NCI-H2171 treated with DMSO at 0.1 percent for 48 hours (cell line): ENCODE results near the gene NAPA.

Source experiments
- DNase-seq: peaks from one replicate; lab custom pipeline; 2025; lab: John Stamatoyannopoulos, UW

The NAPA gene

DNA sequence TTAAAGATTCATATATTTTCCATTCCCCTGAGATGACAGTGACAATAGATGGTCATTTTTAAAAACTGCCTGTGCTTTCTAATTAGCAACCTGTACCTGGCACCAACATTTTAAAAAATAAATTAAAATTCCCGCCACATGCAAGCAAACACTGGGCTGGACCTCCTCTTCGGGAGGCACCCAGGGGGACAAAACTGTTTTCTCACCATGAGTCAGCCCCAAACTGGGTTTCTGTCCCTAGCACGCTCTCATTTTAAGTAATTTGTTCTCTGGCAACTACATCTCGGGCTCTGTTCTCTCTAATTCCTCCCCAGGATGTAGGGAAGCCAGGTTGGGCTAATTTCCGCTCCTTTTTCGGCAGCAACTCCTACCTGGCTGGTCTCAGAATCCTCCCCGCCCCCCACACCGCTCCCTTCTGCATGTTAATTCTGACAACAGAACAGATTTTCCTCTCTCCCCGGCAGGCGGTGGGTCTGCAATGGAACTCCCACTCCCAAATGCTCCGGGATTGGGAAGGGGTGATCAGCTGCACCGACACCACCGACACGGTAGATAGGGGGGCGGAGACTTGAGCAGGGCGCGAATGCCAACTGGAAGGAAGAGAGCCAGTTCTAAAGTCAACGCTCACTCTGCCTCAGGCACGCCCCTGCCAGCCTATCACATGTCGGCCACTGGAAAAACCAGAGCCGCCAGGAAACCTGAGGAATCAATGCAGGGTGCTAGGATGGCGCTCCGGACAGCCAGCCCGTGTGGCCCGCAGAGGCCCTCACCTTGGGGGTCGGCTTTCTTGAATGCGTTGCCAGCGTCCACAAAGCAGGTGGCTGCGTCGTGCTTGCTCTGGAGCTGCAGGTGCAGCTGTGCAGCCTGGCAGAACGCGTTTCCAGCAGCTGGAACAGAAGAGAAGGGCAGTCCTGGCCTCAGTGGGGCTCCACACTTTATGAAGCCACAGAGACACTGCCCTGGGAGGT is 14.7 kb downstream of the NAPA start:
- DNase-seq, result no peak

GRCh38 chr19:47499371-47499770 is 15.5 kb downstream of the NAPA start:
- no peak for DNase-seq

GRCh38 chr19:47498561-47498960 is 16.3 kb downstream of the NAPA start:
- no peak for DNase-seq

DNA sequence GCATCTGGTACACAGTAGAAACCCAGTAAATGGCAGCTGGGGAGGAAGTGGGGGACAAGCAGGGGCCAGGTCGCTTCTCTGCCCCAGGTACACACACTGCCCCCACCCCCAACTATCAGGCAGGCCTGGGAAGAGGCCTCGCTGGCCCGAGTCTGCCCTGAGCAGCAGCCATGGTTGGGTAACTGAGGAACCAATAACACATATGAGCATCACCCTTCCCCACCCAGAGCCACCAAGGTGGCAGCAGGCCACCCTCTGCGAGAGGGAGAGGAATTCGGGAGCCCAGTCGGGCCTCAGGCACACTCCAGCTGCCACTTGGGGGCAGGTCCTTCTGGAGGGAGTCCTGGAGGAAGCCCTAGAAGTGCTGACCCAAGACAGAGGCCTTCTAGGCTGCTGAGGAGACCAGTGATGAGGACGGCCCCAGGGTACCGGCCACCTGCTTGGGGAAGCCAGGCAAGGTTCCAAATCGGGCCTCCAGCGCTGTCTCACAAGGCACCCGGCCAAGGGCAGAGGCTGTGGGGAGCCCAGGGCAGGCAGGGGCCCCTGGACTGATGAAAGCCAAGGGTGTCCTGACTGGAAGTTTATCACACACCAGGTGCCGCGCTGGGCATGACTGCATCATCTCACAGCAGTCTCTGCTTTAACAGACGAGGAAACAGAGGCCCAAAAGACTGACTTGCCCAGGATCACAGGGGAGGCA is 16.9 kb downstream of the NAPA start:
- DNase-seq, result no peak

DNA sequence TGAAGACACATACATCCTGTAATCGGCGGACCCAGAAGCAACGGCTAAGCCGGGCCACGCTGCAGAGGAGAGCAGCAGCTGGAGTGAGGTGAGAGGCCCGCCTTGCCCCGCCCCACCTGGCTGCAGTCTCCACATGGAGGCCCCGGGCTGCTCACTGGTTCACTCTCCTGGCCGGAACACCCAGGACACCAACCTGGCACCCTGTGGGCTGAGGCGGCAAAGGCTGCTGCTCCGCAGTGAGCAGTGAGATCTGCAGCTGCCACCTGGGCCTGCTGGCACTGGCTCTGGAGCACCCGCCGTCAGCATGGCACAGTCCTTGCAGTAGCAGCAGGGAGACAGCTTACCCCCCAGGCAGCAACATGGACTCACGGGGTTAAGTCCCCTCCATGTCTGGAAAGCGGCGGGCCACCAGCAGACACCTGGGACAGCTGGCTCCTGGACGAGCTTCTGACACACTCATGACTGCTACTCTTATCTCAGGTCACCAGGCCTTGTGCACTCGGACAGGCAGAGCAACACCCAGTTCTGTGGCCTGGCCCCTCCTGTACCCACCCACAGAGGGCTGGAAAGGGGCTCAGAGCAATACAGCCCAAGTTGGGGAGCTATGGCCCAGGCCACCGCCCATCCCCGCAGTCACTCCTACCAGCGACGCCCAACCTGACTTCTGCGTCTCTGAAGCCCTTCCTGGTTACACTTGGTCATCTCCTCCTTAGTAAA is 17.7 kb downstream of the NAPA start:
- DNase-seq, result peak; percentile 69

DNA sequence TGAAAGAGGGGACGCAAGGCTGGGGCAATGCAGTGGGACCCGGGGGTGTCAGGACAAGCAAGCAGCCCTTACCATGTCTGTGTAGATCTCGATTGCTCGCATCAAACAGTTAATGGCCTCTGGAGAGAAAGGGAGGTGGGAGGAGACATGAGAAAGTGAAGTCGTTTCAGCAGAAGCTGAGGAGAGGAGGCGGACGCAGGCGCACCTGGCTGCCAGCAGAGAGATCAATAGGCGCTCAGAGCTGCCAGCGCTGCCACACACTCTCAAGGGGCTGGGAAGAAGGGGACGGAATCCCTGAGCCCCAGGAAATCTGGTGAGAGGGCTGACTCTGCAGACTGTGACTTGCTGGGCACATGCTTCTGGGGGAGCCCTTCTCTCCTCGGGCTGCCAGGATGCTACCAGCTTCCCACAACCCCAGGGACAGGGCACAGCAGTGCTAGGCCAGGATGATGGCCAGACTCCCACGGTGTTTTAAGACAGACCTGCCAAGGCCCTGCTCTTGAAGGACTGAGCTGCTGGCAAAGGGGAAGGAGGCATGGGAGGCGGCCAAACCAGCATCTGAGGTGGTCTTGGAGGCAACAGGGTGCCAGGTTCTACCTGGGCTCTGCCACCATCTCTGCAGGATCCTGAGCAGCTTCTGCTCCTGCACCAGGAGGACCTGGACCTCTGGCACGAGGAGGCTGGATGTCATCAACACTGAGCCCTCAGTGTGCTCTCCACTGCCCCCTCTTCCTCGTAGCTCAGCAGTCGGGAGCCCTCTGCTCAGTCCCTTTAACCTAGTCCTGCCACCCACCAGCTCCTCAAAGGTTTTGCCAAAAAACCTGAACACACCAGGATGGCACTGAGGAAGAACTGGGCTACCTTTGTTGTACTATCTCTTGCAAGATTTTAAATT is 19.1 kb downstream of the NAPA start:
- peak; percentile 88 for DNase-seq

- peak; percentile 96 for DNase-seq
These were observed 20.1 kb downstream of the NAPA start for GRCh38 chr19:47494729-47495128.

GRCh38 chr19:47494211-47494547 is 20.7 kb downstream of the NAPA start:
- DNase-seq, result no peak

- no peak for DNase-seq
These were observed 21.3 kb downstream of the NAPA start for GRCh38 chr19:47493378-47494210.

DNA sequence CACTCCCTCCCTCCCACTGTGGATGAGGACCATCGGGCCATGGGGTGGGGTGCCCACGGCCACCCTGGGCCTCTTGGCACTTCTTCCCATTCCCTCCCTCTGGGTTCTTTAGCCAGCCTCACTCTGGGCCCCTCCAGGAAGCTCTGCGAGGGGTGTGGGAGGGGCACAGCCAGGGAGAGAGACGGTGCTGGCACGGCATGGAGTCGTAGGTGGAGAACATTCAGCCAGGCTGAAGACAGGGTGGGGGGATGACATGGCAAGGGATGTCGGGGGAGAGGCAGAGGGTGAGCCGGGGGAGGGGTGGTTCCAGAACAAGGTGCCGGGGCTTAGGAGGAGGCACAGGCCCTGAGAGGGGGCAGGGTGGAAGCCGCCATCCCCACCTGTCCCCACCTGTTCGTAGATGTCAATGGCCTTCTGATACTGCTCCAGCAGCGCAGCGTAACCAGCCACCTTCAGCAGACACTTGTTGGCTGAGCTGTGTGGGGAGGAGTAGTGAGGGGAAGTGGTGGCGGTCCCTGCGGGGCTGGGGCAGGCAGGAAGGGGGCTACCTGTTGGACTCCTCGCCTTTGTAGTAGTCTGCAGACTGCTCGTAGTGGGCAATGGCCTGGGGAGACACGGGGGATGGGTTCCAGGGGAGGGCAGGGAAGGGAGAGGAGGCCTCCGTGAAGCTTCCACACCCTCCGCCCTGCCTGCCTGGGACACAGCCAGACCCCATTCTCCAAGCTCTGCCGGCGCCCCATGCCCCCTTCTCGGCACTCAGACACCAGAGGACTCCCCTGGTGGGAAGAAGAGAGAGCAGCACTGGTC is 22.1 kb downstream of the NAPA start:
- no peak for DNase-seq

- no peak for DNase-seq
These were observed 22.7 kb downstream of the NAPA start for GRCh38 chr19:47492137-47492533.

DNA sequence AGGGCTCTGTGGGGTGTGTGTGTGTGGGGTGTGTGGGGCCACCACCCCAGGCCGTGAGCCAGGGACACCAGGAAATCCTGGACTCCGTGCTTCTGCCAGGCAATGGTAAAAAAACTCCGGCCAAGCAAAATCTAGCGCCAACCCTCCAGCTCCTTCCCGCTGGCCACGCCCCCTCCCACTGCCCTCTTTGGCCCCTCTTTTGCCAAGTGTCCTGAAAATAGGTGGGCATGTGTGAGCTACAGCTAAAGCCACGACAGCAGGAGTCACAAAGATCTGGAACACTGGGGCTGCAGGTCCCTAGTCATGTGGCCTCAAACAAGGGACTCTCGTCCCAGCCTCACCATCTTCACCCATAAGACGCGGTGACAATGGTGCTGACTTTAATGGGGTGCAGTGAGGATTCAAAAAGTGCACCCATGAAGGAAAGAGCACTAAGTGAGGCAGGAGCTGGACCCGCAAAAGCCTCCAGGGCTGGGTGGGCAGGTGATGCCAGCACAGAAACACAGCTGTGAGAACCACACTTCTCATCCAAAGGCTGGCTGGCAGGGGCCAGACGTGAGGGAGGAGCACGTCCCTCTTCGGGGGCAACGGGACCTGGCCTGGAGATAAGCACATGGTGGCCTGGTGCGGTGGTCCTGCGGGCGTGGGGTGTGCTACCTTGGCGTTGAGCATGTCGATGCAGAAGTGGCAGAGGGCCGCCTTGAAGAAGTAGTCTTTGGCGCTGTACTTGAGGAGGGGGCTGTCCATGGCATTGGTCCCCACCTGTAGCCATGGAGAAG is 23.3 kb downstream of the NAPA start:
- no peak for DNase-seq

DNA sequence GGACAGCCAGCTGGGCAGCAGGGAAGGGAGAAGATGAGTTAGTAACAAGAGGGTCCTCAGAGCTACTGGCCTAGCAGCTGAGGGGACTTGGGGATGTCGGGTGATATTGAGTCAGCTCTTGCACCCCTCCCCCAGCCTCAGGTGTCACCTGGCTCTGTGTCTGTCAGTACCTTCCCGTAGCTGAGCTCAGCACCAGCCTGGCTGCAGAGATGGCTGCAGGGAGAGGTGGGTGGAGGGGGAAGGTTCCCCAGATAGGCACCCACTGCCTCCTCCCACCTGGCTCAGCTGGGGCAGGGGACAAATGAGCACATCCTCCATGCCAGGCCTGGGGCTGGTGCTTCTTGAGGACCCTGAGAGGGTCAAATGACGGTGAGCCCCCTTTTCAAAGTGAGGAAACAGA is 24.0 kb downstream of the NAPA start:
- DNase-seq, result no peak

- no peak for DNase-seq
These were observed 24.8 kb downstream of the NAPA start for GRCh38 chr19:47490031-47490430.

- DNase-seq, result no peak
These were observed 25.6 kb downstream of the NAPA start for GRCh38 chr19:47489072-47489914.

DNA sequence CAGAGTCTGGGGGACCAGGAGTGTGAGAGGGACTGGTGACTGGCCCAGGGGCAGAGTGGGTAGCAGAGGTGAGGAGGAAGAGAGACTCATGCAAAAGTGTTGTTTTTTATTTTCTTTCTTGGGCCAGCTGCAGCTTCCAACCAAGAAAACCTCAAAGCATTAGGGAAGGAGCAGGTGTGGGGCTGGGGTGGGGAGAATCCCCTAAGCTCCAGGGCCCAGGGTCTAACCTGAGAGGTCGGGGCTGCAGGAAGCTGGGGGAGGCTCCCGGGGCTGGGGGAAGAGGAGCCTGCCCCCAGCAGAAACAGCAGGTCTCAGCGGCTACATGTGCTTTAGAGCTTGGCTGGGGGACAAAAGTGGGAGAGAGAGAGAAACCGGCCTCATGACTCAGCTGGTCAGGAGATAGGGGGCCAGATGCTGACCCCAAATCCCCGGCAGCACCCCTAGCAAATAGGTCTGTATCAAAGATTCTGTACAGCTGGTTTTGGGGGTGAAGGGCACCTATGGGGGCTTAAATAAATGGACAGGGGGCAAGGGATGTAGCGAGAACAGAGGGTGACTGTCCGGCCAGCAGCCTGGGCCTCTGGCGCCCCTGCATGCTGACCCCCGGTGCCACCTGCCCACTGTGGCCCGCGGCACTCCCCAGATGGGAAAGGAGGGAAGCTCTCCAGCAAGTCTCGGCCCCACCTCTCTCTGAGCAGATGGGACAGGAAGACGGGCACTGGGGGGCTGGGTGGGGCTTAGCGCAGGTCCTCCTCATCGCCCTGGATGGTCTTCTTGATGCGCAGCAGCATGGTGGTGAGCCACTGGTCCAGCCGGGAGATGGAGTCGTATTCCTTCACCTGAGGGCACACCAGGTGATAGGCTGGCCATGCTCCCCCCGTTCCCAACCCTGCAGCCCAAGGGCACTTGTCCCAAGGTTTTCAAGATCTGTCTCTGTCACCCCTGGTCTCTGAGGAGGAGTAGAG is 27.0 kb downstream of the NAPA start:
- no peak for DNase-seq

DNA sequence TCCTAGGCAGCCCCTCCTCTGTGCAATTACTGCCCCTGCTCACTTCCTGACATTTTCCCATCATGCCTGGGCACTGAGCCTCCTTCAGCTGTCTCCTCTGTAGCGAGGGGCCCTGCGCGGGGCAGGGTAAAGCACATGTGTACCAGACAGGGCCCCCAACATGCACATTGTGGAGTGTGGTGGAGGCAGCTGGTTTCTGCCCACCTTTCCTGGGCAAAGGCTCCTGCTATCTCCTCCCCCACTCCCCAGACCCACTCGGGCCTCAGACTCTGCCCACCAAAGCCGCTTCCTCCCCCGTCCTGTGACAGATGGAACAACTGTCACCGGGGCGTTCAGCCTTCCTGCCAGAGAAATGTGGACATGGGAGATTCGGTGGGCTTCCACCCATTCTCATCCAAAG is 28.0 kb downstream of the NAPA start:
- no peak for DNase-seq
